GM21423 (cell line): ENCODE results near the gene PPOX.

ENCODE experiments used
- ATAC-seq: cut with Tn5 transposase; IDR thresholded peaks from one replicate; pipeline ENCODE4 v1.9.1; 2021; ENCODE audit warnings: mild to moderate bottlenecking, moderate library complexity; ENCODE audit not compliant: unreplicated experiment

Gene PPOX

DNA sequence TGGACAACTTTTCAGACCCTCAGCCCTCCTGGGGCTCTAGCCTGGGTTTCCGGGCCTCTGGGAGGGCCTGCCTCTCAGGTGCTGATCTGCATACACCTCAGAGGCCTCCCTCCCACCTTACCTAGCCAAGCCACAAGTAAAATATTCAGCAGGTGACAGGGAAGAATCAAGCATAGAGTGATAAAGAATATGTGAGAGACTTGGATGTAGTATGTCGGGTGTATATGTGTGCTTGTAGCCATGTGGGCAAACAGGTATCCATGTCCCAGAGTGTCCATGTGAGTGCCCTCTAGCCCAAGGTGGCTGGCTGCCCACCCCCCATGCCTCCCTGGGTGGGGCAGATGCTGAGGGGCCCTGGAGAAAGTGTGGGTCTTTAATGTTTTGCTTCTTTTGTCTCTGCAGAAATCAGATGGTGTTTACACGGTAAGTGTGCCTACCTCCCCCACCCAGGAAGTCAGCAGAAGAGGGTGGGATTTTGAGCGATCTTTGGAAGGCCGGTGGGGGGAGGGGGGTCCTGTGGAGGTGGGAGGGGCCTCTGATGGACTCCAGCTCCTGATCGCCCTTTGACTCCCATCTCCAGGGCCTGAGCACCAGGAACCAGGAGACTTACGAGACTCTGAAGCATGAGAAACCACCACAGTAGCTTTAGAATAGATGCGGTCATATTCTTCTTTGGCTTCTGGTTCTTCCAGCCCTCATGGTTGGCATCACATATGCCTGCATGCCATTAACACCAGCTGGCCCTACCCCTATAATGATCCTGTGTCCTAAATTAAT, 52.3 kb downstream of the PPOX start:
- ATAC-seq: no peak

DNA sequence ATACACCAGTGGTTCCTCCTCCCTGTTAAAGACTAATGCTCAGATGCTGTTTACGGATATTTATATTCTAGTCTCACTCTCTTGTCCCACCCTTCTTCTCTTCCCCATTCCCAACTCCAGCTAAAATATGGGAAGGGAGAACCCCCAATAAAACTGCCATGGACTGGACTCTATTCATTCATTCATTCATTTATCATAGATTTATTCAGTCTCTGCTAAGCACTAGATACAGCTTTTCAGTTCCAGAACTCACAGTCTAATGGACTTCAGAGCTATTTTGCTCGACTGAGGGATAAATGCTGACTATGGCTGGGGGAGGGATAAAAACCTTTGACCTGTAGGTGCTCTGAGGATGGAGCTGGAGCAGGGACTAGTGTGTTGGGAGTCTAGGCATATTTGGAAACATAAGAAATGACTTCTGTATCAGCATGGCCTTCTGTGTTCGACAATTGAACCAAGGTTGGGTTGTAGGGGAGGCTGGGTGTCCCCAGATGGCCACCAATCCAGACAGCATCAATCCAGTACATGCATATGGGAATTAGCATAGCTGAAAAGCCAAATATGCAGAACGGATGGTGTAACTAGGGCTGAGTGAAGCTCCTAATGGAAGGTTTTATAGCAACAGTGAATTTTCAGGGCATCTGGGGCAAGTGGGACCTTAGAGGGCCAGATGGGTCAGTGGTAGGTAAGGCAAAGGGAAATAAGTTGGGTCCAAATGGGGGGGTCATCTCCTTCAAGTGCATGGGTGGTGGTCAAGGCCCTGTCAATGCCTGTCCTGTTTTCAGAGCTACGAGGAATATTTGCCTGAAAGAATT, 53.1 kb downstream of the PPOX start:
- no peak for ATAC-seq

GRCh38 chr1:161220002-161220401, 53.8 kb downstream of the PPOX start:
- ATAC-seq: no peak
